ENCODE data around the gene CLSTN2.

Gene CLSTN2

DNA sequence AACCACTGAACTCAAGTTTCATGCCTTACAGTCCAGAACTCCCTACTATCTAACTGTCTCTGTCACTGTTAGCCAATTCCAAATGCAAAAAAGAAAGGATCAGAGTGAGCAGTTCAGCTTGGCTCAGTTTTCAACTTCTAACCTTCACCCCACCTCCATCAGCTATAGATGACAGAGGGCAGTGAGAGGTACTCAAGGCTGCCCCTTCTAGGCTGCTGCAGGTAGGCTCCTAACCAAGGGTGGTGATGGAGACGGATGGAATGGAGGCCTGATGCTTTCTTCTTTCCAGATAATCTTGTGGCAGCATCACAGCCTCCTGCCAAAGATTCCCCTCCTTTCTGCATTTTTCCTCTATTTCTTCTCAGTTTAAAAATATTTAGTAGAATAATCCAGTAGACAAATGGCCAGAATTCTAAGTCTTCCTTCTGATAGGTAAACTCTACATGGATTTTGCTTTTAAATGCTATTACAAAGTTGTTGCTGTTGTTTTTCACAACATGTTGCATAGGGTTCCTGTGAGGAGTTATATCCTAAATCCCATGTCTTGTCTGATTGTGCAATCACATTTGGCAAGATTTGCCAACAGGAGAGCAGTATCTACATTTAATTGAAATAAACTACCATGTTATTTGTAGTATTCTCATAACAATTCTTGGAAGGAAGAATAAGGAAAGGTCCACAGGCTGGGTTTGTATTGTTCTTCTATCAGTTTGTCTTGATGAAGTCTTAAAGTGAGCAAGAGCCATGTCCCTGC lies 441.3 kb downstream of the CLSTN2 start:
- DNase-seq (ENCODE audit: low read depth, low spot score): no peak
- in situ Hi-C loops (cut with HindIII; ENCODE audit: low sequenced_read_pairs): no loop called here
- H3K4me3 ChIP-seq (ENCODE audit: low read depth, low read length): no peak overlapping the region
- TF ChIP-seq, protein P1, sequence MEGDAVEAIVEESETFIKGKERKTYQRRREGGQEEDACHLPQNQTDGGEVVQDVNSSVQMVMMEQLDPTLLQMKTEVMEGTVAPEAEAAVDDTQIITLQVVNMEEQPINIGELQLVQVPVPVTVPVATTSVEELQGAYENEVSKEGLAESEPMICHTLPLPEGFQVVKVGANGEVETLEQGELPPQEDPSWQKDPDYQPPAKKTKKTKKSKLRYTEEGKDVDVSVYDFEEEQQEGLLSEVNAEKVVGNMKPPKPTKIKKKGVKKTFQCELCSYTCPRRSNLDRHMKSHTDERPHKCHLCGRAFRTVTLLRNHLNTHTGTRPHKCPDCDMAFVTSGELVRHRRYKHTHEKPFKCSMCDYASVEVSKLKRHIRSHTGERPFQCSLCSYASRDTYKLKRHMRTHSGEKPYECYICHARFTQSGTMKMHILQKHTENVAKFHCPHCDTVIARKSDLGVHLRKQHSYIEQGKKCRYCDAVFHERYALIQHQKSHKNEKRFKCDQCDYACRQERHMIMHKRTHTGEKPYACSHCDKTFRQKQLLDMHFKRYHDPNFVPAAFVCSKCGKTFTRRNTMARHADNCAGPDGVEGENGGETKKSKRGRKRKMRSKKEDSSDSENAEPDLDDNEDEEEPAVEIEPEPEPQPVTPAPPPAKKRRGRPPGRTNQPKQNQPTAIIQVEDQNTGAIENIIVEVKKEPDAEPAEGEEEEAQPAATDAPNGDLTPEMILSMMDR (IDR thresholded peaks at IDR 0.05; ENCODE audit: low read depth, low read length): no peak

DNA sequence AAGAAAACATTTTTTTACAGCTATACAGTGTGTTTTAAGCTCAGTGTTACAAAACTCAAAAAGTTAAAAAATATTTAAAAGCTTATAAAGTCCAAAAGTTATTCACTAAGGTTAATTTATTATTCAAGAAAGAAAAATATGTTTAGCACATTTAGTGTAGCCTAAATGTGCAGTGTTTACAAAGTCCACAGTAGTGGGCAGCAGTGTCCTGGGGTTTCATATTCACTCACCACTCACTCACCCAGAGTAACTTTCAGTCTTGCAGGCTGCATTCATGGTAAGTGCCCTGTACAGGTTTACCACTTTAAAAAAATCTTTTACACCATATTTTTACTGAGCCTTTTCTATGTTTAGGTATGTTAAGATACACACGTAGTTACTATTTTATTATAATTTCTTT lies 442.7 kb downstream of the CLSTN2 start:
- DNase-seq (ENCODE audit: low read depth, low spot score): no peak
- TF ChIP-seq, protein P1 (IDR thresholded peaks at IDR 0.05; ENCODE audit: low read depth, low read length): peak; percentile 24
- no peak overlapping the region for H3K4me3 ChIP-seq (ENCODE audit: low read depth, low read length)
- in situ Hi-C loops (cut with HindIII; ENCODE audit: low sequenced_read_pairs): no loop called here

DNA sequence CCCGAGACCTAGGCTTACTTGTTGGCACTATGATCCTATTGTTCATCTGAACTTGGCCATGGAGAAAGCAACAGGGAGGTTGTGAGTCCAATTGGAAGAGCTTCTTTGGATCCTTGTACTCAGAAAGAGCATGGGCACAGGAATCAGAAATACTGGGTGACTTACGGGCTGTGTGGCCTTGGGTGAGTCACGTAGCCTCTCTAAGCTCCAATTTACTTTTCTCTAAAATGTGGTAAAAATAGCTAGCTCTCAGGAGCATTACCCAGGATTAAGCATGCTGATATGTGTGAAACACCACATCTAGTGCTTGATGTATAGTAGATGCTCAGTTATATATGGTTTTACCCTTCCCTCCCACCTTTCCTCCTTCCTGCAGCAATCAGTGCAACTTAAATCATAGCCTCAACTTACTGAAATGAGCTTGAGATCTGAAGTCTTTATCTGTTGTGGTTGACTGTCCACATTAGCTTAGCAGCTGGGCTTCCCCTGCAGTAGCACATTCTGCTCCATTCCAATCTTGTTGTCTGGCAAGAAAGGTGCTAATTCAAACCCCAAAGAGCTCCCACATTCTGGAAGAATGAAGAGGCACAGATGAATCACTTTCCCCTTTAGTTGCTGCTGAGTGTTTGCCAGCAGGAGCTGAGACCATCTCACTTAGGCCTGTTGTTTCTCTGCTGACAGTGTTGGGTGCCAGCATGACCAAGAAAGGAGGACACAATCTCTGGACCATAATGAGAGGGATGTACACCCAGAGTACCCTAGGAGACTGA lies 443.8 kb downstream of the CLSTN2 start:
- DNase-seq (ENCODE audit: low read depth, low spot score): peak; percentile 17
- in situ Hi-C loops (cut with HindIII; ENCODE audit: low sequenced_read_pairs): no loop called here
- TF ChIP-seq, protein P1 (IDR thresholded peaks at IDR 0.05; ENCODE audit: low read depth, low read length): no peak

DNA sequence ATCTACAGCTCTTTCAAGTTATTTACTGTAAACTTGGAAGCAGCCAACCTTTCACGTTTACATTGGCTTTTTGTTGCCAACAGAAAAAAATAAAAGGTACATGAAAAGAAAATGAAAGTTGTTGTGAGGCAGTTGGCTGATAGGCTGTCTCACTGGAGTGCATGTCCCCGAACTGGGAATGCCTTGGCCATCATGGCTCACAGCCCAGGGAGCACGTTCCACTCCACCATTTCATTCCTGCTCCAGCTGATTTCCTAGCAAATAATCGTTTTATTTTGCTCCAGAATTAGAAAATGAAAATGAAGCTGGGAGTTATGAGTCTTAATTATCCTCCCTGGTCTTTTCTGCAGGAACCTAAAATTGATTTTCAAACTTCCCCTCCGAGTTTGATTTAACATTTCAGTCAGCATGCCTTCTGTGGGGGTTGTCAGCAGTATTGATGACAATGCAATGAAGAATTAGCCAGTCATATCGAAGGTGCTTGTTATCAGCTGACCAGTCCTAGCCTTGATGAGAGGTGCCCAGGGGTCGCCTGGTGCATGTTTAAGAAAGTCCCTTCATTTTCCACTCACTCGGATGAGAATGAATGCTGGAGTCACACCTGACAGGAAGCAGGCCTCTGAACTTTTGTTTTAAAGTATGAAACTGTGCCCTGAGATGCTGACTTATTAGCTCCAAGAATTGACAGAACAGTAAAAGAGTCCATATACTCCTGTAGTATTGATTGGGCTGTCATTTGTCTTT lies 449.2 kb downstream of the CLSTN2 start:
- in situ Hi-C loops (cut with HindIII; ENCODE audit: low sequenced_read_pairs): no loop called here
- no peak overlapping the region for H3K4me3 ChIP-seq (ENCODE audit: low read depth, low read length)
- TF ChIP-seq, protein P1 (IDR thresholded peaks at IDR 0.05; ENCODE audit: low read depth, low read length): no peak
- DNase-seq (ENCODE audit: low read depth, low spot score): no peak

More for the DNA sequence above, 443.8 kb downstream of the CLSTN2 start:
- no peak overlapping the region for H3K4me3 ChIP-seq (ENCODE audit: low read depth, low read length)

DNA sequence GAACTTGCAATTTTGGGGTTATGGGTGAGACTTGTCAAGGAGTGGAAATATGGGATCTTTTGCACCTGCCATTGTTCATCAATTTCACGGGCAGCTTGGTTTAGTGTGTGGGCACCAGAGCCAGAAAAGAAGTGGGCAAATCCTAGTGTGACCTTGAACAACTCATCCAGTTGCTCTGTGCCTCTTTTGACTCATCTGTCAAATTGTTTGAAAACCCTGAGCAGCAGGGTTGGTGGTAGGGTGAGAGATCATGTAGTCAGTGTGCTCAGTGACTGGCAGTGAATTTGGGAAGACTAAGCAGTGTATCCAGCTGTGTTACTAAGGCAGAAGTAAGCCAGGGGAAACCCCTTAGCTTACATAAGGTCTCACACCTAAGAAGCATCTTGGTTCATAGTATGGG lies 449.9 kb downstream of the CLSTN2 start:
- no peak for DNase-seq (ENCODE audit: low read depth, low spot score)
- TF ChIP-seq, protein P1 (IDR thresholded peaks at IDR 0.05; ENCODE audit: low read depth, low read length): no peak

DNA sequence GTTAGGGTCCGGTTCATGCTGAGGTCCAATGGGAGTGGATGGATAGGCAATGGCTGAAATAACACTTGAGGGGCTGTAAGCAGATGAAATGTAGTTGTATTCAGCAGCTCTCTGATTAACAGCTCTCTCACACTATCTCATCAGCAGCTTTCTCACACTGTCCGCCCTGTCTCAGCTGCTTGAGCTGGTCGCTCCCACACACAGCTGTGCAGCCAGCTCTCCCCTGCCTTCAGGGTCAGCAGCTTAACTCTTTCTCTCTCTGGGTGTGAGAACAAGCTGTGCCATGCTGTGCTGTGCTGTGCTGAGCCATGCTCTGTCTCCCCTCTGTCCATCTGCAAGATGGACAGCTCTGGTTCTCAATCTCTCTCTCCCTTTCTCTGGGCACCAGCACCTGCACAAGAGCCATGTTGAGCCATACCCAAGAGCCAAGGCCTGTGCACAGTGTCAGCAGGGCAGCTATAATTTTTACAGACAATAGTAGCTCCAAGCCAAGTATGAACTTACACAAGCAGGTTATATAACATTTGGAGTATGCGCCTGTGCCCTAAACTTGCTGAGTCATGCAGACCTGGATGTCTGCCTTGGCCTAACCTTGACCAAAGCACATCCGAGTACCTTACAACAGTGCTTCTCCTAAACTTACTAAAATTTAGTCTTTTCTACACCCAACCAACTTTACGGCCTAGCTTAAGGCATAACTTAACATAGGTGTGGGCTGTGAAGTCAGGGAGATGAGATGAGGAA lies 451.5 kb downstream of the CLSTN2 start:
- H3K4me3 ChIP-seq (ENCODE audit: low read depth, low read length): no peak overlapping the region
- in situ Hi-C loops (cut with HindIII; ENCODE audit: low sequenced_read_pairs): no loop called here
- TF ChIP-seq, protein P1 (IDR thresholded peaks at IDR 0.05; ENCODE audit: low read depth, low read length): no peak
- DNase-seq (ENCODE audit: low read depth, low spot score): no peak

More for the DNA sequence above, 449.9 kb downstream of the CLSTN2 start:
- in situ Hi-C loops (cut with HindIII; ENCODE audit: low sequenced_read_pairs): no loop called here
- H3K4me3 ChIP-seq (ENCODE audit: low read depth, low read length): no peak overlapping the region

Measured in astrocyte of the spinal cord (primary cell).